ENCODE data around the gene LRMDA.

The LRMDA gene

DNA sequence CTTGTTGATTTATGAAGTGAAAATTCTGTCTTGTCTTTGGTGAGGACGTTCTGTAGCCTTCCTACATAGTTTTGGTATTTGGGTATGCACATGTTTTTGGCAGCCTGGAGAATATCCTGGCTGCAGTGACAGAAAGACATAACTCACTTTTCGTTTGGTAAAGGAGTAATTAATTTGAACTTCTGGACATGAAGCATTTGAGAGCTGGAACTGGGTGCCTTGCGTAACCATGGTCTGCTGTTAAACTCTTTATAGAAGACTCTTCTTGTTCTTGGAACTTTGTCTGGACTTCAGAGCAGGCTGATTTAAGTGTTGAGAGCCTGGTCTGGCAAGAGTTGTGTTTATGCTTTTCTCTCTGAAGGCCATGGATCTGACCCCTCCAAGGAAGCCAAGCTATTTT, 231.3 kb downstream of the LRMDA start:
- no peaks in the 10 kb centered on the region for H3K9me3 ChIP-seq (ENCODE audit: severe bottlenecking)
- H3K36me3 ChIP-seq = no peaks in the 10 kb centered on the region
- no peak for DNase-seq
- TF ChIP-seq, protein P1, sequence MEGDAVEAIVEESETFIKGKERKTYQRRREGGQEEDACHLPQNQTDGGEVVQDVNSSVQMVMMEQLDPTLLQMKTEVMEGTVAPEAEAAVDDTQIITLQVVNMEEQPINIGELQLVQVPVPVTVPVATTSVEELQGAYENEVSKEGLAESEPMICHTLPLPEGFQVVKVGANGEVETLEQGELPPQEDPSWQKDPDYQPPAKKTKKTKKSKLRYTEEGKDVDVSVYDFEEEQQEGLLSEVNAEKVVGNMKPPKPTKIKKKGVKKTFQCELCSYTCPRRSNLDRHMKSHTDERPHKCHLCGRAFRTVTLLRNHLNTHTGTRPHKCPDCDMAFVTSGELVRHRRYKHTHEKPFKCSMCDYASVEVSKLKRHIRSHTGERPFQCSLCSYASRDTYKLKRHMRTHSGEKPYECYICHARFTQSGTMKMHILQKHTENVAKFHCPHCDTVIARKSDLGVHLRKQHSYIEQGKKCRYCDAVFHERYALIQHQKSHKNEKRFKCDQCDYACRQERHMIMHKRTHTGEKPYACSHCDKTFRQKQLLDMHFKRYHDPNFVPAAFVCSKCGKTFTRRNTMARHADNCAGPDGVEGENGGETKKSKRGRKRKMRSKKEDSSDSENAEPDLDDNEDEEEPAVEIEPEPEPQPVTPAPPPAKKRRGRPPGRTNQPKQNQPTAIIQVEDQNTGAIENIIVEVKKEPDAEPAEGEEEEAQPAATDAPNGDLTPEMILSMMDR (IDR thresholded peaks at IDR 0.05; ENCODE audit: low read depth, low read length) = no peak
- no peak overlapping the region for H3K4me3 ChIP-seq (ENCODE audit: low read depth, low read length)
- no peaks in the 10 kb centered on the region for H3K27me3 ChIP-seq (ENCODE audit: insufficient read depth, low read depth, severe bottlenecking)
- no peak overlapping the region for H3K27ac ChIP-seq

DNA sequence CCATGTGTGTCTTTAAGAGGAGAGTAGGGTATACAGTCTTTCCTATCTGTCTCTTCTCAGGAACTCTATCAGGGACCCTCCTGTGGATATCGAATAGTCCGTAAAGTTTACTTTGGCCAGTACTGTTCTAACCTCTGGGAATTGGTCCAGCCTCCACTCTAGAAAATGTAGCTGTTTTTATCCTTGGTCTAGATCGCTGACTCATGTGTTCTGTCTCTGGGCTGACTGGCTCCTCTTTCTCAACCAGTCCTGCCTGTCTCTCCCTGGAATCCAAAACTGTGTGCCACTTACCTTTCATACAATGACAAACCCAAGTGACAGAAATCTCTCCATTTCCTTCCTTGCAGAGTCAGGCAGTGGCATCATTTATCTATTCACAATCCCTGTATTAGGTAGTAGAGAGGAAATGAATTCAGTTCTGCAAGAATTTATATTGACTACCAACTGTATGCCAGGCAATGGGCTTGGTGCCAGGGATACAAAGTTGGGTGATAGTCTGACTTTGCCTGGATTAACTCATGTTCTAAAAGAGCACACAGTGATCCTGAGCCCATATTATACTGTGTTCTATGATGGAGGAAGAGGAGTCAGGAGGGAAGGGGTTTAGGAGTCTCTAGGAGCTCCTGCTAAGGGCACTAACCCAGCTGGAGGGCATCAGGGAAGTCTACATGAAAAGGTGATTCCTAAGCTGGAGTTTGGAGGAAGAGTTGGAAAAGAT, 232.7 kb downstream of the LRMDA start:
- TF ChIP-seq, protein P1 (IDR thresholded peaks at IDR 0.05; ENCODE audit: low read depth, low read length) = no peak
- Histone ChIP-seq H3K36me3 (no peaks in the 10 kb centered on the region), H3K27ac (no peak overlapping the region), H3K4me3 (ENCODE audit: low read depth, low read length) (no peak overlapping the region), H3K9me3 (ENCODE audit: severe bottlenecking) (no peaks in the 10 kb centered on the region), H3K27me3 (ENCODE audit: insufficient read depth, low read depth, severe bottlenecking) (no peaks in the 10 kb centered on the region)
- no peak for DNase-seq

DNA sequence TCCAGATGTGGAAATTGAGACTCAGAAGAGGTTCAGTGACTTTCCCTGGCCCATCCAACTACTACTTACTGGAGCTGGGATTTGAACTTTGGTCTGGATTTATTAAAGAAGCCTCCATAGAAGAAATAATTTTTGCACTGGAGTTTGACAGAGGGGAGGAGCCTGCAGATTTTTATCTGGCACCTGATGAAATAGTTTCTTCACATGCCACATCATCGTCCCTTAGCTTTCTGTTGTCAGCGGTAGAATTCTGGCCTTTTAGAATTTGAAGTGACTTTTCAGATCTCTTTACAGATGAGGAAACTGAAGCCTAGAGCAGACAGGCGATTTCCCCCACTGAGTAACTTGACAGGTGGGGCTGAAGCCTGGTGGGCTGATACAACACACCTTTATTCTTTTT, 233.5 kb downstream of the LRMDA start:
- H3K27ac ChIP-seq = no peak overlapping the region
- no peaks in the 10 kb centered on the region for H3K27me3 ChIP-seq (ENCODE audit: insufficient read depth, low read depth, severe bottlenecking)
- no peaks in the 10 kb centered on the region for H3K9me3 ChIP-seq (ENCODE audit: severe bottlenecking)
- H3K4me3 ChIP-seq (ENCODE audit: low read depth, low read length) = no peak overlapping the region
- no peak for DNase-seq
- no peaks in the 10 kb centered on the region for H3K36me3 ChIP-seq
- TF ChIP-seq, protein P1 (IDR thresholded peaks at IDR 0.05; ENCODE audit: low read depth, low read length) = no peak

DNA sequence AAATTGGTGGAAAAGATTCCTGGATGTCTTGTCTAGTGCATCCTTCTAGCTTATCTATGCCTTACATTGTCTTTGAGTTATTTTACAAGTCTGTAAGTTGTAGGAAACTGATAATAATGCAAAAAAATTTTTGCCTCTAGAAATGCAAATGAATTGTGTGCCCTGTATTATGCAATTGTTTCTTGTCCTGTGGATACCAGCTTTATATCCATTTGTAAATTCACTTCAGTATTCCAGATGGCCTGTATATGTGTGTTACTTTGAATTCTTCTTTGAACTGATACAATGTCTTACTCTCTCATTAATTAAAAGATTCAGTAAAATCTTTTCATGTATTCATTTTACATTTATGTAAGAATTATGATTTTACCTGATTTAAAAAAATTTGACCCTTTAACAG, 234.3 kb downstream of the LRMDA start:
- H3K4me3 ChIP-seq (ENCODE audit: low read depth, low read length) = no peak overlapping the region
- no peaks in the 10 kb centered on the region for H3K36me3 ChIP-seq
- no peak for DNase-seq
- H3K27me3 ChIP-seq (ENCODE audit: insufficient read depth, low read depth, severe bottlenecking) = no peaks in the 10 kb centered on the region
- no peak overlapping the region for H3K27ac ChIP-seq
- H3K9me3 ChIP-seq (ENCODE audit: severe bottlenecking) = no peaks in the 10 kb centered on the region
- TF ChIP-seq, protein P1 (IDR thresholded peaks at IDR 0.05; ENCODE audit: low read depth, low read length) = no peak

DNA sequence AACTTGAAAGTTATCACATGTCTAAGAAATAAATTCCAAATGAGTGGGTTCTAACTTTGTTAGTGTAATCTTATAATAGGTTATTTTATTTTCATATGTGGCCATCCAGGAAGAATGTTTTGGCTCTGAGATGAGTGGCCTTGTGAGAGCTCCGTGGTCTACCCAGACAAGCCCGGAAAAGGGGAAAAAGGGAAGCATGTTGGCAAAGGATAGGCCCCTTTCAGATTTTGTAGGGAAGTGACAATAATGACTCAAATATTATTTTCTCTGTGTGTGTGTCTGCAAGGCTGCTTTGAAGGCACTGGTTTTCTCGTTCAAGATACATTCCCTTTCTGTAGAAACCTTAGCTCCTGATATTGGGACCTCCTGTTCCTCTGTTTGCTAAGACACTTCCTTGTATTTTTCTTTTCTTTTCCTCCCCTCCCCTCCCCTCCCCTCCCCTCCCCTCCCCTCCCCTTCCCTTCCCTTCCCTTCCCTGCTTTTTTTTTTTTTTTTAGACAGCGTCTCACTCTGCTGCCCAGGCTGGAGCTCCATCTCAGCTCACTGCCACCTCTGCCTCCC, 240.8 kb downstream of the LRMDA start:
- Histone ChIP-seq H3K4me3 (ENCODE audit: low read depth, low read length) (no peak overlapping the region), H3K27me3 (ENCODE audit: insufficient read depth, low read depth, severe bottlenecking) (no peaks in the 10 kb centered on the region), H3K27ac (no peak overlapping the region), H3K36me3 (no peaks in the 10 kb centered on the region), H3K9me3 (ENCODE audit: severe bottlenecking) (no peaks in the 10 kb centered on the region)
- TF ChIP-seq, protein P1 (IDR thresholded peaks at IDR 0.05; ENCODE audit: low read depth, low read length) = no peak
- no peak for DNase-seq

DNA sequence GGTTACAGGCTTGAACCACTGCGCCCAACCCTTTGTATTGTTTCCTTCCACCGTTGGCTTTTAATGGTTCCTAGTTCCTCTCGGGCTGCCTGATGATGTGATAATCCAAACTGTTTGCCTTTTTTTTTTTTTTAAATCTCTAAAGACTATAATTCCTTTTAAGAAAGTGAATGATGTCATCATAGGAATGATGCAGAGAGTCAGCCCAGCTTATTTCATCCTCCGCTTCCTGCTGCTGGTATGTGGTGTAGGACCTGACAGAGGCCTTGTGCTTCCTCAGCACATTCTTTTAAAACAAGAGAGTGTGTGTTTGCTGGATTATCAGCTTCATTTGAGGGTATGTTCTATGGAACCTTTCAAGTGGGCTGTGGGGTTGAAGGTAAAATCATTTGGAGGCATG, 241.4 kb downstream of the LRMDA start:
- Histone ChIP-seq H3K9me3 (ENCODE audit: severe bottlenecking) (no peaks in the 10 kb centered on the region), H3K4me3 (ENCODE audit: low read depth, low read length) (no peak overlapping the region), H3K27me3 (ENCODE audit: insufficient read depth, low read depth, severe bottlenecking) (no peaks in the 10 kb centered on the region), H3K27ac (no peak overlapping the region), H3K36me3 (no peaks in the 10 kb centered on the region)
- TF ChIP-seq, protein P1 (IDR thresholded peaks at IDR 0.05; ENCODE audit: low read depth, low read length) = no peak
- no peak for DNase-seq

Measured in WERI-Rb-1 (cell line).